ENCODE results near the gene SOBP.

DNA sequence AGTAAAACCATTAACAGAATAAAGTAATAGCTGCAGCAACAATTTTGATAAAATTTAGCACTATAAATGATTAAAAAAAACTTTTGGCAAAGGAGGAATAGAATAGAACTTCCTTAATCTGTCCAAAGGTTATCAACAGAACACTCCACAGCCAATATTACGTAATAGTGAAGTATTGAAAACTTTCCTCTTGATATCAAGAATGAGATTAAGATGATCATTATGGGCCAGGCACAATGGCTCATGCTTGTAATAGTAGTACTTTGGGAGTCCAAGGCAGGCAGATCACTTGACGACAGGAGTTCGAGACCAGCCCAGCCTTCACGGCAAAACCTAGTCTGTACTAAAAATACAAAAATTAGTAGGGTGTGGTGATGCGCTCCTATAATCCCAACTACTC is 26.0 kb downstream of the SOBP start:
- TF ChIP-seq ZNF8 (CRISPR knock-in tag; IDR thresholded peaks at IDR 0.05) (no peak), TCF4 (CRISPR knock-in tag; IDR thresholded peaks at IDR 0.05; ENCODE audit: borderline replicate concordance) (no peak), ISL1 (CRISPR knock-in tag; IDR thresholded peaks at IDR 0.05) (no peak), ZFP3 (CRISPR knock-in tag; IDR thresholded peaks at IDR 0.05) (no peak), ESRRG (CRISPR knock-in tag; IDR thresholded peaks at IDR 0.05) (no peak), ZC3H10 (CRISPR knock-in tag; IDR thresholded peaks at IDR 0.05) (no peak), ARNTL (CRISPR knock-in tag; IDR thresholded peaks at IDR 0.05; ENCODE audit: borderline replicate concordance, low read depth) (no peak), PPARA (CRISPR knock-in tag; IDR thresholded peaks at IDR 0.05; ENCODE audit: borderline replicate concordance) (no peak)
- TF ChIP-seq, protein P1, sequence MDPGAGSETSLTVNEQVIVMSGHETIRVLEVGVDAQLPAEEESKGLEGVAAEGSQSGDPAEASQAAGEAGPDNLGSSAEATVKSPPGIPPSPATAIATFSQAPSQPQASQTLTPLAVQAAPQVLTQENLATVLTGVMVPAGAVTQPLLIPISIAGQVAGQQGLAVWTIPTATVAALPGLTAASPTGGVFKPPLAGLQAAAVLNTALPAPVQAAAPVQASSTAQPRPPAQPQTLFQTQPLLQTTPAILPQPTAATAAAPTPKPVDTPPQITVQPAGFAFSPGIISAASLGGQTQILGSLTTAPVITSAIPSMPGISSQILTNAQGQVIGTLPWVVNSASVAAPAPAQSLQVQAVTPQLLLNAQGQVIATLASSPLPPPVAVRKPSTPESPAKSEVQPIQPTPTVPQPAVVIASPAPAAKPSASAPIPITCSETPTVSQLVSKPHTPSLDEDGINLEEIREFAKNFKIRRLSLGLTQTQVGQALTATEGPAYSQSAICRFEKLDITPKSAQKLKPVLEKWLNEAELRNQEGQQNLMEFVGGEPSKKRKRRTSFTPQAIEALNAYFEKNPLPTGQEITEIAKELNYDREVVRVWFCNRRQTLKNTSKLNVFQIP (CRISPR knock-in tag; IDR thresholded peaks at IDR 0.05; ENCODE audit: borderline replicate concordance, low read depth), result no peak
- TF ChIP-seq, protein P2, sequence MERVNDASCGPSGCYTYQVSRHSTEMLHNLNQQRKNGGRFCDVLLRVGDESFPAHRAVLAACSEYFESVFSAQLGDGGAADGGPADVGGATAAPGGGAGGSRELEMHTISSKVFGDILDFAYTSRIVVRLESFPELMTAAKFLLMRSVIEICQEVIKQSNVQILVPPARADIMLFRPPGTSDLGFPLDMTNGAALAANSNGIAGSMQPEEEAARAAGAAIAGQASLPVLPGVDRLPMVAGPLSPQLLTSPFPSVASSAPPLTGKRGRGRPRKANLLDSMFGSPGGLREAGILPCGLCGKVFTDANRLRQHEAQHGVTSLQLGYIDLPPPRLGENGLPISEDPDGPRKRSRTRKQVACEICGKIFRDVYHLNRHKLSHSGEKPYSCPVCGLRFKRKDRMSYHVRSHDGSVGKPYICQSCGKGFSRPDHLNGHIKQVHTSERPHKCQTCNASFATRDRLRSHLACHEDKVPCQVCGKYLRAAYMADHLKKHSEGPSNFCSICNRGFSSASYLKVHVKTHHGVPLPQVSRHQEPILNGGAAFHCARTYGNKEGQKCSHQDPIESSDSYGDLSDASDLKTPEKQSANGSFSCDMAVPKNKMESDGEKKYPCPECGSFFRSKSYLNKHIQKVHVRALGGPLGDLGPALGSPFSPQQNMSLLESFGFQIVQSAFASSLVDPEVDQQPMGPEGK (CRISPR knock-in tag; IDR thresholded peaks at IDR 0.05; ENCODE audit: borderline replicate concordance), result no peak

Data from SK-N-SH treated with all-trans-retinoic acid at 6 μM for 48 hours (cell line).